Measurements from ENCODE around the gene SLC5A5. TPM values are rescaled to one million over a fixed set of nuclear protein-coding genes. Genes with fewer than 3 reads are reported as not detected.

Gene SLC5A5
- total RNA-seq, 1 donor from 2014 or later = not detected

DNA sequence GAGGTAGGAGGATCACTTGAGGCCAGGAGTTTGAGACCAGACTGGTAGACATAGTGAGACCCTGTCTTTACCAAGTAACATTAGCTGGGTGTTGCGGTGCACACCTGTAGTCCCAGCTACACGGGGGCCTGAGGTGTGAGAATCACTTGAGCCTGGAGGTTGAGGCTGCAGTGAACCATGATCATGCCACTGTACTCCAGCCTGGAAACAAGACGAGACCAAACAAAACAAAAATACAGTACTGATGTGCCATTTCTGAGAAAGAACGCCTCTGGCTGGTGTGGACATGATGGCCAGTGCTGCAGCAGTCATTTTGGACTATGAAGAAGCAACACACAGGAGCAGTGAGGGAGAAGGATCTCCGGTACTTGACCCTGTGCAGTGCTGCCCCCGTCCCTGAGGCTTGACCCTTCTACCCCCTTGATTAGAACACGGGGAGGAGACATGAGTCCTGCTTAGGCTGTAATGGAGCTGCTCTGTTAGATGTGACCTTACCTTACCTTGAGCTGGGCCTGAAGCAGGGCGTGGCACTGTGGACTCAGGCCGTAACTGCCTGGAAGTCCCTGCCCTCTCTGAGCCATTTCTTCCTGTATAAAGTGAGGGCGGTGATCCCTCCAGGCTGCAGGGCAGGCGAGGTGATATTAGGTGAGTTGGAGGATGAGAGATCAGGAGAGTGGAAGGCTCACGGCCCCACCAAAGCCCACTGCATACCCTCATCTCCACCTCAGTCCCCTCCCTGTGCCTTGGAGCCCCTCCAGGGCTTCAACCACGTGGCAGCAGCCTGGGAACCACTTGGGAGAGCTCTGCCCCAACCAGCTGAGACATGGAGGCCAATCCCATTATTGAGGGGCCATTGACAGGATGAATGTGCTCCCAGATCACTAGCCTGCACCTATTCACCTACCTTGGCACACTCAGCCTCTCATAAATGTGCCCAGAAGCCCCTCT is 6.1 kb upstream of the SLC5A5 start:
- TF ChIP-seq, protein P1, sequence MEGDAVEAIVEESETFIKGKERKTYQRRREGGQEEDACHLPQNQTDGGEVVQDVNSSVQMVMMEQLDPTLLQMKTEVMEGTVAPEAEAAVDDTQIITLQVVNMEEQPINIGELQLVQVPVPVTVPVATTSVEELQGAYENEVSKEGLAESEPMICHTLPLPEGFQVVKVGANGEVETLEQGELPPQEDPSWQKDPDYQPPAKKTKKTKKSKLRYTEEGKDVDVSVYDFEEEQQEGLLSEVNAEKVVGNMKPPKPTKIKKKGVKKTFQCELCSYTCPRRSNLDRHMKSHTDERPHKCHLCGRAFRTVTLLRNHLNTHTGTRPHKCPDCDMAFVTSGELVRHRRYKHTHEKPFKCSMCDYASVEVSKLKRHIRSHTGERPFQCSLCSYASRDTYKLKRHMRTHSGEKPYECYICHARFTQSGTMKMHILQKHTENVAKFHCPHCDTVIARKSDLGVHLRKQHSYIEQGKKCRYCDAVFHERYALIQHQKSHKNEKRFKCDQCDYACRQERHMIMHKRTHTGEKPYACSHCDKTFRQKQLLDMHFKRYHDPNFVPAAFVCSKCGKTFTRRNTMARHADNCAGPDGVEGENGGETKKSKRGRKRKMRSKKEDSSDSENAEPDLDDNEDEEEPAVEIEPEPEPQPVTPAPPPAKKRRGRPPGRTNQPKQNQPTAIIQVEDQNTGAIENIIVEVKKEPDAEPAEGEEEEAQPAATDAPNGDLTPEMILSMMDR (IDR thresholded peaks at IDR 0.05) = no peak
- intact Hi-C loops (cut with DNase I) = loop anchor here (10.0 kb wide), 1 partner anchor 189 kb away; no protein-coding TSS in a partner anchor
- H3K9me3 ChIP-seq = no peaks in the 10 kb centered on the region

DNA sequence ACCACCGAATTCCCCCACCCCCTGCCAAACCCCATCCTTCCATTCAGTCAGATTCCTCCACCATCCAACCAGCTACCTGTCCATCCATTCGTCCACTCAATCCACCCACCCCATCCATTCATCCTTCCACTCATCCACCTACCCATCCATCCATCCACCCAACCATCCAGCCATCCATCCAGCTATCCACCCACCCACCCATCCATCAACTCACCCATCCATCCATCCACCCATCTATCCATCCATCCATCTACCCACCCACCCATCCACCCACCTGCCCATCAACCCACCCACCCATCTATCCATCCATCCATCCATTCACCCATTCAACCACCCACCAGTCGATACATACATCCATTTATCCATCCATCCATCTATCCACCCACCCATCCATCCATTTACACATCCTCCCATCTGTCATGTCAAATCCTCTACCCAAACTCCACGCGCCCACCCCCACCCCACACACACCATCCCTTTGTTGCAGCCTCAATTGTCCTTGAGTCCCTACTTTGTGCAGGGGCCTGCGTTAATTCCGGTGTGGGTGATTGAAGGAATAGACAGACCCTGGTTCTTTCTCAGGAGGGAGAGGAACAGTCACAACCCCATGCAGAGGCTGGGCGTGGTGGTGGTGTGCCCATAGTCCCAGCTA is 5.3 kb upstream of the SLC5A5 start:
- Histone ChIP-seq H3K9me3 (no peaks in the 10 kb centered on the region), H3K27ac (no peak overlapping the region), H3K36me3 (peaks cover 36 to 44% of the 10 kb centered on the region in 2 donors), H3K4me1 (peaks cover 0 to 3% of the 10 kb centered on the region in 2 donors), H3K4me3 (no peak overlapping the region), H3K27me3 (peaks cover 8% of the 10 kb centered on the region)
- intact Hi-C loops (cut with DNase I) = loop anchor here (10.0 kb wide), 1 partner anchor 188 kb away; no protein-coding TSS in a partner anchor
- TF ChIP-seq, protein P1 (IDR thresholded peaks at IDR 0.05) = no peak
- DNase-seq (ENCODE audit: low spot score in 2 of 2) = no peak

More for the DNA sequence above, 6.1 kb upstream of the SLC5A5 start:
- no peak overlapping the region for H3K27ac ChIP-seq
- DNase-seq (ENCODE audit: low spot score in 2 of 2) = no peak
- H3K27me3 ChIP-seq = peaks cover 6% of the 10 kb centered on the region
- peaks cover 5 to 11% of the 10 kb centered on the region in 2 donors for H3K4me1 ChIP-seq
- peaks cover 38 to 49% of the 10 kb centered on the region in 2 donors for H3K36me3 ChIP-seq
- H3K4me3 ChIP-seq = no peak overlapping the region

DNA sequence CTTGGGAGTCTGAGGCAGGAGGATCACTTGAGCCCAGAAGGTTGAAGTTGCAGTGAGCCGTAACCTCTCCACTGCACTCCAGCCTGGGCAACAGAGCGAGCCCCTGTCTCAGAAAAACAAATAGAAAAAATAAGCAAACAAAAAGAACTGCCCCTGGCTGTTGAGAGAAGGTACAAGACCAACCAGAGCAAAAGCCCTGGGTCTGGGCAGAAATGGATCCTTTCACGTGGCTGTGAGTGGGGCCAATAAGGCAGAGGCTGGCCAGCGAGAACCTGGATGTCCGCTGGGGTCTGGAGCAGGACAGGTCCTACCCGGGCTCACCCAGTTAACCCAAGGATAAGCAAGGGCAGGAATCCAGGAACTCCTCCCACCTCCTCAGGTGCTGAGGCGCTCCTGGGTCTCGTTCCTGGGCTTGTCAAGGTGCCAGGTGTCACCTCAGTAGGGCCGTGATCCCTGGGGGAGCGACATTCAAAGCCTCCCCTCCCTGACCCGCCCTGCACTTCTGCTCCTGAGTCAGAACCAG is 4.7 kb upstream of the SLC5A5 start:
- intact Hi-C loops (cut with DNase I) = loop anchor here (10.0 kb wide), 1 partner anchor 188 kb away; no protein-coding TSS in a partner anchor
- peaks cover 30 to 38% of the 10 kb centered on the region in 2 donors for H3K36me3 ChIP-seq
- no peak for DNase-seq (ENCODE audit: low spot score in 2 of 2)
- no peak overlapping the region for H3K4me3 ChIP-seq
- H3K27ac ChIP-seq = no peak overlapping the region
- H3K27me3 ChIP-seq = peaks cover 14% of the 10 kb centered on the region
- H3K4me1 ChIP-seq = no peaks in the 10 kb centered on the region
- TF ChIP-seq, protein P1 (IDR thresholded peaks at IDR 0.05) = no peak
- no peaks in the 10 kb centered on the region for H3K9me3 ChIP-seq

DNA sequence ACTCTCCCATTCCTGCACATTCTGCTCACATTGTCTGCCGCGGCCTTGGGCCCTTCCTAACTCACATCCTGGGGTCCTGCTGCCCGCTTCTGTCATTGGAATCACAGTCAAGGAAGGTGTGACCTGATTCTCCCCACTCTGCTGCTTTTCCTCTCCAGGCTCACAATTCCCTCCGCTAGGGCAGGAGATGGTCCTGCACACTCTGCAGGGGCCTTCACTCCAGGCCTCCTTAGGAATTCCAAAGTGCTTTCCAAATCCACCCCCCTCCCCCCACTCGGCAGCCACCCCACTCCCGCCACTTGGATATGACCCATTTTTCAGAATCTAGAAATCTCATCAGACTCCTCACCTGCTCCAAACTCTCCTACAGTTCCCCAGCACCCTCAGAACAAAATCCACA is 3.1 kb upstream of the SLC5A5 start:
- no peak for DNase-seq (ENCODE audit: low spot score in 2 of 2)
- intact Hi-C loops (cut with DNase I) = loop anchor here (10.0 kb wide), 1 partner anchor 186 kb away; no protein-coding TSS in a partner anchor
- no peaks in the 10 kb centered on the region for H3K4me1 ChIP-seq
- H3K4me3 ChIP-seq = no peak overlapping the region
- peaks cover 28% of the 10 kb centered on the region for H3K27me3 ChIP-seq
- H3K36me3 ChIP-seq = peaks cover 14 to 22% of the 10 kb centered on the region in 2 donors
- H3K9me3 ChIP-seq = no peaks in the 10 kb centered on the region
- no peak overlapping the region for H3K27ac ChIP-seq
- TF ChIP-seq, protein P1 (IDR thresholded peaks at IDR 0.05) = no peak

DNA sequence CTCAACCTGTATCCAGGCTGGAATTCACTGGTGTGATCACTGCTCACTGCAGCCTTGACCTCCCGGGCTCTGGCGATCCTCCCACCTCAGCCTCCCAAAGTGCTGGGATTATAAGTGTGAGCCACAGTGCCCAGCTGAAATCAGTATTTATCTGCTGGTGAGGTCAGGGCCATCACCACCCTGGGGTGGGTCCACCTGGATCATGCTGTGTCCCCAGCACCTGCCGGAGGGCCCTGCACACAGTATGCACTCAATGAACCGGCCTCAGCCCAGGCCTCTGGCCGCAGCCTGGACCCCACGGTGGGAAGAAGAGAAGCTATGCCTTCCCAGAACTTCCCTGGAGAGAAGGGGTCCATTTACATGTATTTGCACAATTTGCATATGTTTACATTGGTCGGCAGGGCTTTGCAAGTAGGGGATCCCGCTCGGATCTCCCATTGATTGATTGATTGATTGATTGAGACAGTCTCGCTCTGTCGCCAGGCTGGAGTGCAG is 2.6 kb upstream of the SLC5A5 start:
- no peak for DNase-seq (ENCODE audit: low spot score in 2 of 2)
- no peak overlapping the region for H3K27ac ChIP-seq
- H3K36me3 ChIP-seq = peaks cover 9 to 17% of the 10 kb centered on the region in 2 donors
- no peaks in the 10 kb centered on the region for H3K9me3 ChIP-seq
- no peak overlapping the region for H3K4me3 ChIP-seq
- TF ChIP-seq, protein P1 (IDR thresholded peaks at IDR 0.05) = no peak
- intact Hi-C loops (cut with DNase I) = loop anchor here (10.0 kb wide), 1 partner anchor 186 kb away; no protein-coding TSS in a partner anchor
- H3K27me3 ChIP-seq = peaks cover 31% of the 10 kb centered on the region
- H3K4me1 ChIP-seq = no peaks in the 10 kb centered on the region

Data from ascending aorta (tissue), 2 donors.